GM20000 (cell line): Measurements from ENCODE around the gene SAPCD2.

ENCODE experiments used
- DNase-seq: peaks from one replicate; pipeline ENCODE4 v3.0.0; 2012; ENCODE audit warnings: low spot score
- CTCF ChIP-seq: IDR thresholded peaks from 2 replicates; pipeline ENCODE4 v1.5.1; 2012; ENCODE audit warnings: mild to moderate bottlenecking, control low read depth; ENCODE audit errors: extremely low read depth, missing control alignments

Gene SAPCD2

GRCh38 chr9:137028263-137029057 is 41.9 kb downstream of the SAPCD2 start:
- peak; percentile 93 for DNase-seq

GRCh38 chr9:137027369-137028262 is 42.7 kb downstream of the SAPCD2 start, which contains the start of gene ABCA2:
Gene ABCA2 (minus strand): TSS chr9:137028237. CDS start chr9:137028140, 97 bp downstream.
- no peak for DNase-seq
- no peak for TF ChIP-seq CTCF

More at GRCh38 chr9:137028263-137029057, 41.9 kb downstream of the SAPCD2 start:
- TF ChIP-seq CTCF = peak; percentile 61

GRCh38 chr9:137026828-137027227 is 43.5 kb downstream of the SAPCD2 start:
- no peak for DNase-seq
- no peak for TF ChIP-seq CTCF

GRCh38 chr9:137026384-137026783 is 44.0 kb downstream of the SAPCD2 start:
- no peak for TF ChIP-seq CTCF
- no peak for DNase-seq

- TF ChIP-seq CTCF = no peak
- DNase-seq = no peak
Measured at GRCh38 chr9:137025517-137025966, 44.8 kb downstream of the SAPCD2 start.

- DNase-seq = no peak
Measured at GRCh38 chr9:137023583-137023991, 46.8 kb downstream of the SAPCD2 start.

More at GRCh38 chr9:137023583-137023991, 46.8 kb downstream of the SAPCD2 start:
- TF ChIP-seq CTCF = no peak
